Adrenal gland (tissue), 12 donors: Measurements from ENCODE around the gene GJD4. TPM values are rescaled to one million over a fixed set of nuclear protein-coding genes. Genes with fewer than 3 reads are reported as not detected.

ENCODE experiments used
- DNase-seq, 7 donors: peaks; one replicate each; pipeline ENCODE4 v3.0.0-alpha.2; 2019 to 2020
- H3K27ac ChIP-seq, 5 donors: fragments of 200-600 bp; sonication (generic) in 4 of 5; 1 replicate in 3 of 5; 2 replicates in 2 of 5; pipeline versions ENCODE4 v1.5.1 to v1.8.0; 2016 to 2020; ENCODE audit warnings: mild to moderate bottlenecking in 1 of 5
- H3K27me3 ChIP-seq: fragments of 200-600 bp; 2 replicates; pipeline ENCODE4 v1.8.0; 2021
- H3K36me3 ChIP-seq, 2 donors: fragments of 200-600 bp; replicated peaks in 1 of 2; 1 replicate in 1 of 2; 2 replicates in 1 of 2; pipeline versions ENCODE4 v1.5.1 to v1.8.0; 2018 to 2022
- H3K4me1 ChIP-seq, 2 donors: fragments of 200-600 bp; replicated peaks in 1 of 2; 1 replicate in 1 of 2; 2 replicates in 1 of 2; pipeline versions ENCODE4 v1.5.1 to v1.8.0; 2018 to 2021
- H3K4me3 ChIP-seq, 4 donors: fragments of 200-600 bp; sonication (generic) in 3 of 4; one replicate each; pipeline ENCODE4 v1.5.1; 2016 to 2018
- H3K9me3 ChIP-seq, 3 donors: fragments of 200-600 bp; sonication (generic) in 1 of 3; replicated peaks in 1 of 3; 1 replicate in 2 of 3; 2 replicates in 1 of 3; pipeline versions ENCODE4 v1.5.1 to v1.8.0; 2016 to 2021
- CTCF ChIP-seq, 6 experiments: fragments of 450-650 bp in 4 of 6; fragments of 200-600 bp in 2 of 6; sonication (generic) in 1 of 6; IDR thresholded peaks; 1 replicate in 5 of 6; 2 replicates in 1 of 6; pipeline versions ENCODE4 v1.5.1 to v1.8.0; 2016 to 2021; ENCODE audit warnings: antibody characterized with exemption in 6 of 6, mild to moderate bottlenecking in 2 of 6, moderate library complexity in 1 of 6
- POLR2A ChIP-seq, 2 donors: fragments of 450-650 bp; IDR thresholded peaks; one replicate each; pipeline ENCODE4 v1.6.1; 2017; ENCODE audit warnings: antibody characterized with exemption in 2 of 2, mild to moderate bottlenecking in 2 of 2, moderate library complexity in 1 of 2
- WGBS, 4 donors: extraction: QIAGEN DNeasy Blood & Tissue Kit in 2 of 4; methylation state at CpG; one replicate each; pipeline versions ENCODE4 v1.1.5 to v1.1.7; 2013 to 2017; 5-methylcytosine and 5-hydroxymethylcytosine counted together
- intact Hi-C, 2 donors: fragments of 100-400 bp; cut with DNase I; formaldehyde crosslinking; loops; one replicate each; pipeline versions ENCODE4 v1.14.1 to v1.15.0; 2022 to 2023
- polyA plus RNA-seq, 3 donors: library from polyadenylated mRNA; stranded (reverse); fragments of 200-250 nt in 2 of 3; fragments of 350-450 nt in 1 of 3; fragmentation: Illumina TruSeq in 1 of 3; extraction: RNeasy Lipid Tissue Mini Kit (QIAGEN cat#74804) in 1 of 3; gene quantifications; one replicate each; pipeline ENCODE4 v1.2.3, GENCODE V29; 2013 to 2014
- total RNA-seq, 9 donors: library from RNA; depleted of rRNA in 4 of 9; stranded (reverse); fragments of >200 nt in 4 of 9; fragments of 120-200 nt in 1 of 9; fragmentation: NEBNext Ultra II Directional in 1 of 9; extraction: Animal tissue kit (Norgen Biotek cat#: 25700) in 1 of 9; gene quantifications; one replicate each; pipeline versions ENCODE4 v1.1.0 to v1.2.4, GENCODE V29; 2013 to 2023
- donor health status: healthy with polysubstance abuse.
- donor health status: Bipolar disorder and iron deficiency.
- donor health status: DM: yes; HTN: yes; CAD: no.
- donor health status: DM: no; HTN: no; CAD: no.
- donor health status: DM: no; HTN: no; CAD: no.
- donor health status: DM: yes; HTN: yes; CAD: no.

Gene GJD4
- total and polyA plus RNA-seq, 12 donors: not detected

DNA sequence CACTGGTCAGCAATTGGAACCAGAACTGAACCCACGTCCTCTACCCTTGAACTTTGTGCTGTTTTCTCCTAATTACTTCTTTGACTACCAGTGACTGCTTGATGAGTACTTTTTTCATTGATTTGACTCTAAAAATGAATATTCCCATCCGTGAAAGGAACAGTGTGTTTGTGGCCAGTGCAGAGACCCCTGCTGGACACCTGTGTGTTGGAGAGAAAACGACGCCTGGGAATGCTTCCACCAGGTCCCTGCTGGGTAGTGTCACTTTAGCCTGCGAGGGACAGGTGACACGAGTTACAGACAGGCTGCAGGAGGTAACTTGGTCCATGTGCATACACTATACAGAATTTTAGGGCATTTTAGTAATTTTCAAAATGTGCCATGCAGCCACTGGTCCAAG lies 6.8 kb upstream of the GJD4 start:
- H3K4me3 ChIP-seq: no peak overlapping the region
- no peaks in the 10 kb centered on the region for H3K27me3 ChIP-seq
- WGBS, 4 donors: 28 to 37% (median 33%) methylated on average over 6 of the region's 6 CpGs
- no peaks in the 10 kb centered on the region for H3K9me3 ChIP-seq
- peak in 1 of 7 donors; percentile 25 for DNase-seq
- H3K4me1 ChIP-seq: no peaks in the 10 kb centered on the region
- H3K36me3 ChIP-seq: no peaks in the 10 kb centered on the region
- TF ChIP-seq POLR2A (IDR thresholded peaks at IDR 0.05): no peak
- peak; percentile 8 to 42 (median 28) for TF ChIP-seq CTCF (IDR thresholded peaks at IDR 0.05)
- intact Hi-C loops: no loop called here
- H3K27ac ChIP-seq: no peak overlapping the region

GRCh38 chr10:35600193-35600592 lies 4.9 kb upstream of the GJD4 start:
- WGBS, 4 donors: 65 to 86% (median 73%) methylated on average over 2 of the region's 2 CpGs
- intact Hi-C loops: no loop called here
- H3K36me3 ChIP-seq: no peaks in the 10 kb centered on the region
- no peak for DNase-seq
- H3K9me3 ChIP-seq: no peaks in the 10 kb centered on the region
- H3K27me3 ChIP-seq: no peaks in the 10 kb centered on the region
- no peak for TF ChIP-seq POLR2A (IDR thresholded peaks at IDR 0.05)
- no peak for TF ChIP-seq CTCF (IDR thresholded peaks at IDR 0.05)
- no peaks in the 10 kb centered on the region for H3K4me1 ChIP-seq
- no peak overlapping the region for H3K27ac ChIP-seq
- no peak overlapping the region for H3K4me3 ChIP-seq

DNA sequence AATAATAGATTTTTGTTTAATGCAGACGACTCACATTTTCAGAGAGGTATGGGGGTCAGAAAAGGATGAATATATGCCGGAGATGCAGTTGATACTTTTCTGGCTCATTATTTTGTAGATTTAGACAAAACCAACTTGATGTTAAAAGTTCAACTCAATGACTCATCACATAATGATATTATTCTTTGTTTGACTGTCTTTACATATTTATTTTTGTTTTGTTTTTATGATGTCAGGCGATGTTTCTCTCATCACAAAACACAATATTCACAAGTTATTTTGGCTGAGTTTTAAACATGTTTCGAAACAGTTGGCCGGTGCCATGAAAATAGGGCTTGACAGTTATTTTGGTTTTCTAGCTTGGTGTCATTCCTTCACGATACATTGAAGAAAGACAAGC lies 1.3 kb downstream of the GJD4 start:
- intact Hi-C loops: no loop called here
- H3K27me3 ChIP-seq: peaks cover 15% of the 10 kb centered on the region

GRCh38 chr10:35607475-35608327 lies 2.6 kb downstream of the GJD4 start:
- peaks cover 15% of the 10 kb centered on the region for H3K27me3 ChIP-seq
- no peaks in the 10 kb centered on the region for H3K9me3 ChIP-seq
- DNase-seq: peak in 3 of 7 donors; percentile 10 to 20 (median 10)
- H3K4me3 ChIP-seq: peak overlapping the region in 2 of 4 donors; percentile 5 to 54
- intact Hi-C loops: no loop called here
- peaks cover 0 to 9% of the 10 kb centered on the region in 2 donors for H3K4me1 ChIP-seq
- H3K36me3 ChIP-seq: no peaks in the 10 kb centered on the region
- TF ChIP-seq CTCF (IDR thresholded peaks at IDR 0.05) (no peak), POLR2A (IDR thresholded peaks at IDR 0.05) (no peak)
- H3K27ac ChIP-seq: no peak overlapping the region
- 7 to 20% (median 10%) methylated on average over 15 to 78 of the region's 78 CpGs for WGBS, 4 donors

More for the DNA sequence above, 1.3 kb downstream of the GJD4 start:
- 83 to 85% (median 84%) methylated on average over 6 of the region's 6 CpGs for WGBS, 4 donors
- Histone ChIP-seq H3K9me3 (no peaks in the 10 kb centered on the region), H3K36me3 (no peaks in the 10 kb centered on the region), H3K4me1 (peaks cover 0 to 9% of the 10 kb centered on the region in 2 donors), H3K27ac (no peak overlapping the region), H3K4me3 (no peak overlapping the region)
- DNase-seq: no peak
- TF ChIP-seq CTCF (IDR thresholded peaks at IDR 0.05) (no peak), POLR2A (IDR thresholded peaks at IDR 0.05) (no peak)
